SK-N-SH (cell line): ENCODE measurements around the gene RNU6-9. TPM values are rescaled to one million over a fixed set of nuclear protein-coding genes. Genes with fewer than 3 reads are reported as not detected.
A peak's percentile ranks its signal among the peaks of the same experiment; 100 is the strongest.

Experiments
- CTCF ChIA-PET: fragments of 300-600, 350-600 bp; formaldehyde crosslinking; extraction: SDS; loops from one replicate; lab custom pipeline; 2021; lab: Yijun Ruan, JAX
- POLR2A ChIA-PET: fragments of 350-600 bp; sonication (Branson Sonifier 250); formaldehyde crosslinking; extraction: SDS; loops from one replicate; lab custom pipeline; 2020; ENCODE audit warnings: antibody characterized with exemption, inconsistent platforms; lab: Yijun Ruan, JAX
- DNase-seq: peaks from one replicate; pipeline ENCODE4 v3.0.0; 2012
- H2AFZ ChIP-seq: fragments of 200-600 bp; sonication (generic); 2 replicates; pipeline ENCODE4 v1.8.1; 2016; ENCODE audit warnings: antibody characterized with exemption, mild to moderate bottlenecking, low read depth
- H3F3A ChIP-seq: fragments of 200-600 bp; sonication (generic); replicated peaks from 2 replicates; pipeline ENCODE3; 2016; ENCODE audit warnings: antibody characterized with exemption, mild to moderate bottlenecking; ENCODE audit not compliant: insufficient read depth
- H3K27ac ChIP-seq, 2 experiments: fragments of 200-500 bp in 1 of 2; fragments of 200-600 bp in 1 of 2; sonication (Bioruptor generic) in 1 of 2; sonication (generic), shearing (Covaris generic) in 1 of 2; 2 replicates each; pipeline versions ENCODE4 v1.5.1 to v1.6.1; 2014 to 2016; ENCODE audit warnings: low read depth in 2 of 2, inconsistent platforms in 1 of 2, low read length in 1 of 2, mild to moderate bottlenecking in 1 of 2, mixed read lengths in 1 of 2
- H3K27me3 ChIP-seq: fragments of 200-600 bp; sonication (generic), shearing (Covaris generic); 2 replicates; pipeline ENCODE4 v1.6.1; 2016; ENCODE audit warnings: mixed run types; ENCODE audit not compliant: insufficient read depth
- H3K36me3 ChIP-seq, 2 experiments: fragments of 200-500 bp in 1 of 2; fragments of 200-600 bp in 1 of 2; sonication (Bioruptor generic) in 1 of 2; sonication (generic) in 1 of 2; replicated peaks in 1 of 2; 2 replicates each; pipeline versions ENCODE3 to v1.5.1; 2014 to 2016; ENCODE audit warnings: low read length in 1 of 2, mild to moderate bottlenecking in 1 of 2; ENCODE audit not compliant: insufficient read depth in 2 of 2, control insufficient read depth in 1 of 2
- H3K4me1 ChIP-seq, 2 experiments: fragments of 200-500 bp in 1 of 2; fragments of 200-600 bp in 1 of 2; sonication (Bioruptor generic) in 1 of 2; sonication (generic), shearing (Covaris generic) in 1 of 2; 2 replicates each; pipeline versions ENCODE4 v1.5.1 to v1.6.1; 2014 to 2016; ENCODE audit warnings: low read depth in 1 of 2, low read length in 1 of 2, mixed run types in 1 of 2; ENCODE audit not compliant: insufficient read depth in 2 of 2, control insufficient read depth in 1 of 2
- H3K4me2 ChIP-seq: fragments of 200-600 bp; sonication (generic), shearing (Covaris generic); 2 replicates; pipeline ENCODE4 v1.6.1; 2017; ENCODE audit warnings: mixed run types
- H3K4me3 ChIP-seq, 2 experiments: fragments of 200-500 bp in 1 of 2; fragments of 200-600 bp in 1 of 2; sonication (Bioruptor generic) in 1 of 2; sonication (generic), shearing (Covaris generic) in 1 of 2; 2 replicates each; pipeline versions ENCODE4 v1.5.1 to v1.8.1; 2014 to 2016; ENCODE audit warnings: low read depth in 2 of 2, inconsistent platforms in 1 of 2, low read length in 1 of 2, mild to moderate bottlenecking in 1 of 2, mixed read lengths in 1 of 2, moderate library complexity in 1 of 2
- H3K79me2 ChIP-seq: fragments of 200-600 bp; sonication (generic); 2 replicates; pipeline ENCODE4 v1.8.1; 2017; ENCODE audit warnings: mild to moderate bottlenecking; ENCODE audit not compliant: insufficient read depth
- H3K9ac ChIP-seq: fragments of 200-600 bp; sonication (generic); 2 replicates; pipeline ENCODE4 v1.6.1; 2017; ENCODE audit warnings: mixed run types
- H3K9me2 ChIP-seq: fragments of 200-600 bp; sonication (generic); 2 replicates; pipeline ENCODE4 v1.6.1; 2017; ENCODE audit warnings: mixed run types
- H3K9me3 ChIP-seq: fragments of 200-600 bp; sonication (generic); 2 replicates; pipeline ENCODE4 v1.6.1; 2017; ENCODE audit warnings: mixed run types, mild to moderate bottlenecking, moderate library complexity
- H4K20me1 ChIP-seq: fragments of 200-600 bp; sonication (generic); 2 replicates; pipeline ENCODE4 v1.6.1; 2017; ENCODE audit warnings: mild to moderate bottlenecking, mixed run types; ENCODE audit not compliant: insufficient read depth
- EZH2phosphoT487 ChIP-seq: fragments of 200-600 bp; sonication (generic); IDR thresholded peaks from 2 replicates; pipeline ENCODE4 v1.6.1; 2017; ENCODE audit warnings: low read depth, mixed run types, mild to moderate bottlenecking, antibody characterized with exemption, moderate library complexity, borderline replicate concordance
- FOXJ3 ChIP-seq: sonication (generic); formaldehyde crosslinking; IDR thresholded peaks from 2 replicates; pipeline ENCODE4 v1.5.1; 2020; ENCODE audit warnings: mild to moderate bottlenecking, missing genetic modification reagents
- GABPA ChIP-seq: IDR thresholded peaks from 2 replicates; pipeline ENCODE4 v1.4.0; 2012; ENCODE audit warnings: low read depth, mild to moderate bottlenecking
- JUND ChIP-seq: IDR thresholded peaks from 2 replicates; pipeline ENCODE4 v1.4.0; 2012
- MXI1 ChIP-seq: IDR thresholded peaks from 2 replicates; pipeline ENCODE4 v1.6.1; 2012; ENCODE audit warnings: mild to moderate bottlenecking, low read depth, low read length, improper control_type of control experiment
- NFIC ChIP-seq: IDR thresholded peaks from 2 replicates; pipeline ENCODE4 v1.4.0; 2012; ENCODE audit warnings: borderline replicate concordance
- PBX3 ChIP-seq: IDR thresholded peaks from 2 replicates; pipeline ENCODE4; 2012
- REST ChIP-seq: IDR thresholded peaks from 2 replicates; pipeline ENCODE4 v1.6.1; 2012; ENCODE audit warnings: mild to moderate bottlenecking, low read depth, low read length, moderate library complexity
- SIN3A ChIP-seq: IDR thresholded peaks from 2 replicates; pipeline ENCODE4 v1.6.1; 2012; ENCODE audit warnings: low read depth, mild to moderate bottlenecking, low read length, moderate library complexity, borderline replicate concordance
- SMC3 ChIP-seq: IDR thresholded peaks from 2 replicates; pipeline ENCODE4 v1.6.1; 2012; ENCODE audit warnings: low read depth, low read length, improper control_type of control experiment
- TCF12 ChIP-seq: IDR thresholded peaks from 2 replicates; pipeline ENCODE4 v1.4.0; 2012
- TEAD4 ChIP-seq: IDR thresholded peaks from 2 replicates; pipeline ENCODE4 v1.4.0; 2012; ENCODE audit warnings: mild to moderate bottlenecking, borderline replicate concordance; ENCODE audit not compliant: insufficient read depth
- YY1 ChIP-seq: IDR thresholded peaks from 2 replicates; pipeline ENCODE4 v1.4.0; 2012; ENCODE audit warnings: low read depth, mild to moderate bottlenecking
- WGBS: methylation state at CpG from one replicate; pipeline ENCODE4 v1.1.6; 2017; ENCODE audit warnings: low lambda C conversion rate; 5-methylcytosine and 5-hydroxymethylcytosine counted together
- polyA plus RNA-seq, 3 experiments: library from polyadenylated mRNA; depleted of rRNA; stranded (reverse); fragments of >200 nt; gene quantifications; 2 replicates each; pipeline ENCODE4 v1.2.3, GENCODE V29; 2012
- TF ChIP-seq, protein P1 (sequence below): IDR thresholded peaks from 2 replicates; pipeline ENCODE4 v1.4.0; 2012; ENCODE audit warnings: low read depth, borderline replicate concordance
- TF ChIP-seq, protein P2 (sequence below): fragments of 200-600 bp; sonication (generic); IDR thresholded peaks from 2 replicates; pipeline ENCODE4 v1.6.1; 2017; ENCODE audit warnings: antibody characterized with exemption, mild to moderate bottlenecking, moderate library complexity

Gene RNU6-9
- polyA plus RNA-seq, 1 of the 3 experiments (the other 2 are of a cell fraction), result not detected

- TF ChIP-seq PBX3 (no peak), FOXJ3 (CRISPR knock-in tag) (no peak), REST (no peak), SIN3A (no peak)
Measured at GRCh38 chr19:867855-868457, 25.3 kb upstream of the RNU6-9 start (continued).

DNA sequence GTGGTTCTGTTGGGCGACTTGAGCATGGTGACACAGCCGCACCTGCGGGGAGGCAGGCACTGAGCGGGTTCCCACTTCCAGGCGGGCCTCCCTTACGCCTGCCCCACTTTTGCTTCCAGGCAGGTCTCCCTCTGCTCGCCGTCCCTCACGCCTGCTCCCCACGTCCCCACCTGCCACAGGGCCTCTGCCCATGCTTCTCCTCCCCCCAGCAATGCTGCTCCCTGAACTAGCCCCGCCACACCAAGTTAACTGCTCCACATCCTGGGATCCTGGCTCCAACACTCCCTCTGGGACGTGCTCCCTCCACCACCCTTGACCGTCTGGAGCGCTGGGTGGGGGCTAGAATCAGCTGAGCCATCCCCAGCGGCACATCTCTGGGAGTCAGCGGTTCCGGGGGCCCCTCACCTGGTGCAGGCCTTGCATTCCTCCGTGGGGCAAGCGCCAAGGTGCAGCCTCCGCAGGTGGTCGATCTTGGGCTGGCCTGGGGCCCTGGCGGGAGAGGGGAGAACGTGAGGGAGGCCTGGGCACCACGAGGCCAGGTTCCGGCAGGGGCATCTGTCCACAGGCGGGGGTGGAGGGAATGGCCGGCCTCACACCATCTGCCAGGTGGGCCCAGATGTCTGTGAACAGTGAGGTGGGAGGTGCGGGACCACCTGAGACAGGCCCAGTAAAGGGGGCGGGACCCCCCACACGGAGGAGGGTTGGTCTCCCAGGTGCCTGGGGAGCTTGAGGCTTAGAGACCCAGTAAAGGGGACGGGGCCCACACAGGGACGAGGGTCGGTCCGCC lies 24.6 kb upstream of the RNU6-9 start:
- 91% methylated on average over 21 of the region's 34 CpGs for WGBS
- Histone ChIP-seq H3K4me2 (no peak overlapping the region), H3K27ac (peak overlapping the region in 1 of 2 experiments; percentile 67; a peak in 1 of 4 replicates), H3K9me2 (no peaks in the 10 kb centered on the region), H3K79me2 (no peaks in the 10 kb centered on the region), H2AFZ (no peak overlapping the region), H3K4me1 (peaks cover 4 to 16% of the 10 kb centered on the region in 2 experiments; a peak in 2 of 4 replicates), H3K9ac (no peak overlapping the region), H3K4me3 (no peak overlapping the region), H3F3A (peaks cover 20% of the 10 kb centered on the region), H4K20me1 (no peaks in the 10 kb centered on the region), H3K9me3 (no peaks in the 10 kb centered on the region), H3K36me3 (peaks cover 0 to 30% of the 10 kb centered on the region in 2 experiments), H3K27me3 (no peaks in the 10 kb centered on the region)
- ChIA-PET POLR2A (no interaction called here), CTCF (interaction anchor here (1.0 kb wide), 1 partner anchor 113 kb away, joined by 3 read pairs; no protein-coding TSS in a partner anchor)
- DNase-seq, result no peak
- TF ChIP-seq YY1 (no peak), TCF12 (no peak), EZH2phosphoT487 (no peak), SIN3A (no peak), REST (no peak), FOXJ3 (CRISPR knock-in tag) (no peak), MXI1 (no peak), TEAD4 (no peak), NFIC (no peak), JUND (no peak), GABPA (no peak), SMC3 (no peak)
- TF ChIP-seq, protein P1, sequence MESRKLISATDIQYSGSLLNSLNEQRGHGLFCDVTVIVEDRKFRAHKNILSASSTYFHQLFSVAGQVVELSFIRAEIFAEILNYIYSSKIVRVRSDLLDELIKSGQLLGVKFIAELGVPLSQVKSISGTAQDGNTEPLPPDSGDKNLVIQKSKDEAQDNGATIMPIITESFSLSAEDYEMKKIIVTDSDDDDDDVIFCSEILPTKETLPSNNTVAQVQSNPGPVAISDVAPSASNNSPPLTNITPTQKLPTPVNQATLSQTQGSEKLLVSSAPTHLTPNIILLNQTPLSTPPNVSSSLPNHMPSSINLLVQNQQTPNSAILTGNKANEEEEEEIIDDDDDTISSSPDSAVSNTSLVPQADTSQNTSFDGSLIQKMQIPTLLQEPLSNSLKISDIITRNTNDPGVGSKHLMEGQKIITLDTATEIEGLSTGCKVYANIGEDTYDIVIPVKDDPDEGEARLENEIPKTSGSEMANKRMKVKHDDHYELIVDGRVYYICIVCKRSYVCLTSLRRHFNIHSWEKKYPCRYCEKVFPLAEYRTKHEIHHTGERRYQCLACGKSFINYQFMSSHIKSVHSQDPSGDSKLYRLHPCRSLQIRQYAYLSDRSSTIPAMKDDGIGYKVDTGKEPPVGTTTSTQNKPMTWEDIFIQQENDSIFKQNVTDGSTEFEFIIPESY, result no peak
- TF ChIP-seq, protein P2, sequence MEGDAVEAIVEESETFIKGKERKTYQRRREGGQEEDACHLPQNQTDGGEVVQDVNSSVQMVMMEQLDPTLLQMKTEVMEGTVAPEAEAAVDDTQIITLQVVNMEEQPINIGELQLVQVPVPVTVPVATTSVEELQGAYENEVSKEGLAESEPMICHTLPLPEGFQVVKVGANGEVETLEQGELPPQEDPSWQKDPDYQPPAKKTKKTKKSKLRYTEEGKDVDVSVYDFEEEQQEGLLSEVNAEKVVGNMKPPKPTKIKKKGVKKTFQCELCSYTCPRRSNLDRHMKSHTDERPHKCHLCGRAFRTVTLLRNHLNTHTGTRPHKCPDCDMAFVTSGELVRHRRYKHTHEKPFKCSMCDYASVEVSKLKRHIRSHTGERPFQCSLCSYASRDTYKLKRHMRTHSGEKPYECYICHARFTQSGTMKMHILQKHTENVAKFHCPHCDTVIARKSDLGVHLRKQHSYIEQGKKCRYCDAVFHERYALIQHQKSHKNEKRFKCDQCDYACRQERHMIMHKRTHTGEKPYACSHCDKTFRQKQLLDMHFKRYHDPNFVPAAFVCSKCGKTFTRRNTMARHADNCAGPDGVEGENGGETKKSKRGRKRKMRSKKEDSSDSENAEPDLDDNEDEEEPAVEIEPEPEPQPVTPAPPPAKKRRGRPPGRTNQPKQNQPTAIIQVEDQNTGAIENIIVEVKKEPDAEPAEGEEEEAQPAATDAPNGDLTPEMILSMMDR, result no peak
